NCI-H2196 (cell line): Measurements from ENCODE around the gene WASF2.
"Not testable (repeated sequence)": the region's sequence is repeated elsewhere in the genome, so short reads cannot be mapped to it uniquely, and the experiment has no call there.

ENCODE experiments used
- DNase-seq: peaks from one replicate; lab custom pipeline; 2025; ENCODE audit not compliant: unreplicated experiment; lab: John Stamatoyannopoulos, UW

WASF2 gene

DNA sequence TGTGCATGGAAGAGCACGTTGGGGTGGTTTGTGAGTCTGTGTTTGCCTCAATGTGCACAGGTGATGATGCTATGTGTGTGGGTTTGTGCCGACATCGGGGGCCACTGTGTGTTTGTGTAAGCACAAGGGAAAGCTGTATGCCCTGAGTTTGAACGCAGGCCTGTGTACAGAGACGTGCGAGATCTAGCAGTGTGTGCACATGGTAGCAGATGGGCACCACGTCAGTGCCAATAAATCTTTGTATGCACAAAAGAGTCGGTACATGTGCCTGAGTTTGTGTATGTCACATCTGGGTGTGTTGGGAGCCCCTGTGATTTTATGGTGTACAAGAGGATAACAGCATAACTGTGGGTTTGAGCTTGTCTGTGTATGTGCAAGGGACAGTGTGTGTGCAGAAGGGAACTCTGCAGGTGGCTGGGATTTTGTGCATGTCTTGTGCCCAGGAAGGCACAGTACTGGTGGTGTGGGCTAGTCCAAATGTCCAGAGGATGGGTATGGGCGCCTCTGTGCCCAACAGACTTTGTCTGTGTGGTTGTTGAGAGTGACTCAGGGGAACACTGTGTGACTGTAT is 32.0 kb upstream of the WASF2 start:
- no peak for DNase-seq

DNA sequence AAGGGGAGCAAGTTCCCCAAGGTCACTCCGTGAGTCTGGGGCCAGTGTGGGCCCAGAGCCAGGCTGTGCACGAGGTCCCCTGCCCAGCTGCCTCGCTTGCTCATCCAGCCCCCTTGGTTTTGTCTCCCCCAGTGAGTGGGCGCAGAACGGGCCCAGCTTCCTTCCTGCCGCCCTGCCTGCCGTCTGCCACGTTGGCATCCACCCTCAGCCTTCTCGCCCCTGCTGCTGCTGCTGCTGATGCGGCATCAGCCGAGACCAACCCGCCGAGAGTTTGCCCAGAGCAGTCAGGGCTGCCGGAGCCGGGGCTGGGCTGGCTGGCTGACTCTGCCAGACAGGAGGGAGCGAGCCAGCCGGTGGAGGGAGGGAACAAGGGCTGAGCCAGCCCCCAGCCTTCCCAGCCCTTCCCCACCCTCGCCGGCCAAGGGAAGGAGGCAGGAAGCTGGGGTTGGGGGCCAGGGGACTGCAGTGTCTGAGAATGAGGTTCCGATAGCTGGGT is 31.4 kb upstream of the WASF2 start:
- no peak for DNase-seq

DNA sequence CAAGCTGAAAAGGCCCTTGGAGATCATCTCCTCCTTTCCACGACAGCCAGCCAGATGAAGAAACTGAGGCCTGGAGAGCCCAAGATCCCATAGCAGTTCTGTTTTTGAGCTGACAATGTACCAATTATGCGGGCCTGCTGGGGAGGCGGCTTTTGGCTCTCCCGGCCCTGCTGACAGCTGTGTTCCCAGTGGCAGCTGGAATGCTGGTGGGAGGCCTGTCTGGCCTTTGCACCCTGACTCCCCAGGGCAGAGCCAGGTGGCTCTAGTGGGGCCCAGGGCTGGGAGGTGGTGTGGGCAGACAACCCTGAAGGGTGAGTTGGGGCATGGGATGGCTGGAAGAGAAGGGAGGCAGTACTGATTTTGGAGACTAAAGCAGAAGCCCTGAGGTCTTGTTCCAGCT is 30.7 kb upstream of the WASF2 start:
- DNase-seq: no peak

DNA sequence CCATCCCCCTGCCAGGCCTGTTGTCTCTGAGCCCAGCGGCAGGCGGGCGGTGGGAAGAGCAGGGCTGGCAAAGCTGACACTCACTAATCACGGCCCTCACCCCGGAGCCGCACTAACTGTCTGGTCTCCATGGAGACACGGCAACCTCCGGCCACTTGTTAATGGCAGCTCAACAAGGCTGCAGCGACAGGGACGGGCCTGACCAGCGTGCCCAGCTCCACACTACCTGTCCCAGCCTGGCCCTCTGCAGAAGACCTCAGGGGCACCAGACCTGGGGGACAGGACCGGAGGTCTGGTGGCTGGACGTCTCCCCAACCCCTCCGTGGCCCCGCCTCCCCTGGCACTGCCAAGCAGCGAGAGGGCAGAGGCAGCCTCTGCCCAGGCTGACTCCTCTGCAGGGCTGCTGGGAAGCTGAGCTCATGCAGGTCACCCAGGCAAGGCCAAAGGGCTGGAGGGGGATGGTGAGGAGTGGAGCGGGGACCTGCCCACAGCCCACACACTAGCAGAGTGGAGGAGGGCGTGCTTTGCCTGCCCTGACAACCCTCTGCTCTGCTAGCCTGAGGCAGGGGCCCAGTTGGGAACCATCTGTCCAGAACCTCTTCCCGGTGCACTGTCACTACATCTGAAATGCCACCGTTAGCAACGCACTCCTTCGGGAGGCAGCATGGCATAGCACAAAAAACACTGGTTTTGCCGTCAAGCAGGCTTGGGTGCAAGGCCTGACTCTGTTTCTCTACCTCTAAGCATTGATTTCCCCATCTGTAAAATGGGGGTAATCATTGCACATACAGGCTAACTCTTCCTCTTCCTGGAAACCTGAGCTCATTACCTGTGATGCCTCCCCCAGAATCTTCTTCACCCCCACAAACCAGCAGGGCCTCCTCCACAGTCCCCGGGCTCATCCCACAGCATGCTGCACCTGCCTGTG is 29.6 kb upstream of the WASF2 start:
- peak; percentile 85 for DNase-seq

DNA sequence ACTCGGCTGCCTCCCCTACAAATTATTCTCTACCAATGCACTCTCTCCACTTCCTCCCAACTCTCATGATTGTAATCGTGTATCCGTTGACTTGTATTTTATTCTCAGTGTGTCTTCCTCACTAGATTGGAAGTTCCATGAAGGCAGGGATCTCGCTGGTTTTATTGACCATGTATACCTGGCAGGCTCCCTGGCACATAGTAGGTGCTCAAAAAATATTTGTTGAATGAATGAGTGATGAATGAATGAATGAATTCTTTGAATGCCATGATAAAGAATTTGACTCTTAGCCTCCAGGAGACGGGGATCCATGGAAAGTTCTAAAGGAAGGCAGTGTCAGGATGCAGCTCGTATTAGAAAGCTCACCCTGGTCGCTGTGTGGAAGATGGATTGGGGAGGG is 28.8 kb upstream of the WASF2 start:
- no peak for DNase-seq

DNA sequence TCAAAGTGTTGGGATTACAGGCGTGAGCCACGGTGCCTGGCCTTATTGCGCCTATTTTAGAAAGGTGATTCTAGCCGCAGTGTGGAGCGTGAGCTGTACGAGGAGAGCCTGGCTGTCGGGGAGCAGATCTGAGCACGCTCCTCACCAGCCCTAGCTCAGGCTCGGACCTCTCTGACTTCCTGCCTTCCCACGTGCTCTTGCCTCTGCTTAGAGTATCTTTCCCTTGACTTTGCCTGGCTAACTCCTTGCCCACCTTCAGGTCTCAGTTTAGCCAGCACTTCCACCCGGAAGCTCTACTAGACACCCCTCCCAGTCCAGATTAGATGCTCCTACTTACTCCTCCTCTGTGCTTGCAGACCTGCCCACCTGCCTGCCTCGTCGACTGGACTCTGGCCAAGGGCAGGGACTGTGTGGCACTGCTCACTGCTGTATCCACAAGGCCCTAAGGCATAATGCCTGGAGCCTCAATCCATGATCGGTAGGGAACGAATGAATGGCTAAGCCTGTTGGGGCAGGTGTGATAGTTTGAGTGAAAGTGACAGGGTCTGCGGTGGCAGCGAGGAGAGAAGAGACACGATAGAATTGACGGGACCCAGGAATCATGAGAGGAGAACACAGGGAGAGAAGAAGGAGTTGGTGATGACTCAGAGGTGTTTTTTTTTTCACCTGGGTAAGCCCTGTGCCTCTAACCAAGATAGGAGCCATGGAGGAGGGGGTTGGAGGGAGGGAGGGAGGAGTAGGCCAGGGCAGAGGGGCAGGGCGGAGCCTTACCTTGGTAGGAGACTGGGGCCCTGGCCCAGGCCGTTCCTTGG is 28.1 kb upstream of the WASF2 start:
- DNase-seq: peak; percentile 63

DNA sequence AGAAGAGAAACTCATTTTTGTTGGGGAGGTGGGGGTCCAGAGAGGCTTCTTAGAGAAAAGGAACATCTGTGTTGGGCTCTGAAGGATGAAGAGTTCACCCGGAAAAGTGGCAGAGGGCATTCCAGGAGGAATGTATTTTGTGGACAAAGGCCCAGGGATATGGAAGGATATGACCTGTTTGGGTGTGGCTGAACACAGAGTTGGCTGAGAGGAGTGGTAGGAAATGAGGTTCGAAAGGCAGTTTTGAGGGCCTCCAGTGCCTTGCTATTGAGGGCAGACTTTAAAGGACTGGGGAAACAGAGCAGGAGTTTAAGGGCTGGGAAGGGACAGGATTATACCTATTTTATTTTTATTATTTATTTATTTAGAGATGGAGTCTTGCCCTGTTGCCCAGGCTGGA is 27.3 kb upstream of the WASF2 start:
- DNase-seq: no peak

DNA sequence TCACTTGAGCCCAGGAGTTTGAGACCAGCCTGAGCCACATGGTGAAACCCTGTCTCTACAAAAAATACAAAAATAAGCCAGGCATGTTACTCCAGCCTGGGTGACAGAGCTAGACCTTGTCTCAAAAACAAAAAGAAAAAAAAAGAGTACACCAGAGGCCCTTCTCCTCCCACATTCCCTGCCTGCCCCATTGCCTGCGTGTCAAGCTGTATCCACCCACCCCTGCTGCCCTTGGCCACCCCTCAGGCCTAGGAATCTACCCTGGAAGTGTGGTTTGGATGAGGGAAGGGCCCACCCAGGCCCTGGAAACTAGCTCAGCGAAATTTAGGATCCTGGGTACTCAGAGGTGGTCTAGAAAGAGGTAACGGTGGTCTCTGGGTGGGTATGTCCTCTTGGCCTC is 25.7 kb upstream of the WASF2 start:
- DNase-seq: no peak

DNA sequence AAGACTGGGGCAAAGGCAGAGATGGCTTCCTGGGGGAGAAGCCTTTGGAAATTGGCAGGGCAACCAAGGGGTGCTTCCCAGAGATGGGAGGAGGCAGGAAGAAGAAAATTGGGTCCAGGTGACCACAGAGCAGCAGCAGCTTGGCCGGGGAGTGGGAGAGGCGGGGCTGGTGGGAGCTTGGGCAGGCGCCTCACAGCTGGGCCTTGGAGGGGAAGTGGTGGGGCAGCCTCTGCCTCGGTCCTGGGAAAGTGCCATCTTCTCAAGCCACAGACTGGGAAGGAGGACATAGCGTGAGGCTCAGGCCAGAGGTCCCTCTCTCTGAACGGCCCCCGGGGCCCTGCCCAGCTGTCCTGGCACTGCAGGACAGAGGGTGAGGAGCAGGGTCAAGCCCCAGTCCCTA is 24.0 kb upstream of the WASF2 start:
- DNase-seq: no peak

DNA sequence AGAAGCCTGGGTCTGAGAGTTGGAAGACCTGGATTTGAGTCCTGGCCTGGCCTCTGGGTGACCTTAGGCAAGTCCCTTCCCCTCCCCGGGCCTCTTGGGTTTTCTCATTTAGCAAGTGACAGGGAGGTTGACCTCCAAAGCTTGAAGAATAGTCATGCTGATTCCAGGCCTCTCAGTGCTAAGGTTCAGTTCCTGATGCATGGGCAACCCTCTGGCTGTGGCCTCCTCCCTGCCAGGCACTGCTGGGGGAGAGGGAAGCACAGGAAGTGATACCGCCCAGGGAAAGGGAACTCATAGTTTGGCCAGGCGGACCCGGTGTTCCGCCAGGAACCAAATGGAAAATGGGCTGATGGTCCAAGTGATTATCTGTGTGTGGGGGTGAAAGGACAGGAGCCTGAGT is 23.6 kb upstream of the WASF2 start:
- no peak for DNase-seq

DNA sequence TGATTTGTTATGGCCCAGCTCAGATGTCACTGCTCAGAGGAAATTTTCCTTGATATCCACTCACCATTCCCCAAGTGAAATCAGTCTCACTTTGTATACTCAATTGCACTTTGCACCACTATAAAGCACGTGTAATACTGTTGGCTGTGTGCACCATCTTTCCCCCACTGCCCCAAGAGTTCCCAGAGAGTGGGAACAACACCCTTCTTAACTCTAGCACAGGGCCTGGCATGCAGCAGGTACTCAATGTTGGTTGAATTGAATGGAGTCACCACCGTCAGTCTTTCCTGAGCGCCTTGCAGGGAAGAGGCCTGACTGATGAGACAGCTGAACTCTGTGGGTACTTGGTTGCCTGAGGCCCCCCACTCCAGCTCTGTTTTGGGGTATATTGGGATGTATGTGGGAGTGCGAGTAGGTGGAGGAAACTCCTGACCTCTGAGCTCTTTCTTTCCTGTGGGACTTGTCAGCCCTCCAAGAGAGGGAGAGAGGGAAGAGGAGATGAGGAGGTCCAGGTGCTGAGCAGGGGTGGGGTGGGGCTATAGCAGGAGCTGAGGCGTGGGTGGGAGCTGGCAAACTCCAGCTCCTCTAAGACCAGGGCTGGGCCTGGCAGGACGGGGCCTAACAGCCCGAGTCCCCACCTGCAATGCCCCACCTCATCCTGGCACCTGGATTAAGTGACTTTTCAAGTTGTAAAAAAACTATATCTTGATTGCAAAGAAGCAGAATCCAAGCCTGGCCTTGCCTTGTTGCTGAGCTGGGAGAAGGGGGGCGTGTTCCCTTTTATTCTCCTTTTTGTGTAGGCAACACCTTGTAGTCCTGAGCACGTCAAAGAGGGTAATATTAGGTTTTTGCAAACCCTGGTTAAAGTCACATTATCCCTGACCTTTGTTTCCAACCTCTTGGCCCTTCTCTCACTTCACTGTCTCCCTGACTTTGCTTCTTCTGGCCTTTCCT is 19.4 kb upstream of the WASF2 start:
- no peak for DNase-seq

DNA sequence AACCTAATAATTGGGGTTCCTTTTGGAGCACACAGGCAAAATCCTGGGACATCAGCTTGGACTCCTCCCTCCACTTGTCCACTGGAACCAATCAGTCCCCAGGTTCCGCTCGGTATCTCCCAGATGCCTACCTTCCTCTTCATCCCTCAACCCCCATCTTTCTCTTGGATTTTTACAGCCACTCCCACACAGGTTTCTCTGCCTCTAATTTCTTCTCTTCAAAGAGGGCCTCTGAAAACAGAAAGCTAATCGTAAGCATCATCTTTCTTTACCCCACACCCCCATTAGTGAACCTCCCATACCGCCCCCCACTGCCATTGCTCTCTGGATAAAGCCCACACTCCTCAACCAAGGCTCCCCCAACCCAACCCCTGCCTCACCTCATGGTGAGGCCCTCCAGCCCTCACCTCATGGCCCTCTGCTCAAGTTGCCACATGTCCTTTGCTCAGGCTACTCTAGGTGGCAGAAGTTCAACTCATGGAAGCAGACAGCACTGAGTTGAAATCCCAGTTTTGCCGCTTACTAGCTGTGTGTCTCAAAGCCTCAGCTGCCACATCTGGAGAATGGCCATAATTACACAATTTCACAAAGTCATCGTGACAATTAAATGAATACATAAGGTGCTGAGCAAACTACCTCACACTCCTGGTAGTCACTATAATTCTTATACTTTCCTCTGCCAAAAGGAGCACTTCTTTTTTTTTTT is 18.1 kb upstream of the WASF2 start:
- no peak for DNase-seq

DNA sequence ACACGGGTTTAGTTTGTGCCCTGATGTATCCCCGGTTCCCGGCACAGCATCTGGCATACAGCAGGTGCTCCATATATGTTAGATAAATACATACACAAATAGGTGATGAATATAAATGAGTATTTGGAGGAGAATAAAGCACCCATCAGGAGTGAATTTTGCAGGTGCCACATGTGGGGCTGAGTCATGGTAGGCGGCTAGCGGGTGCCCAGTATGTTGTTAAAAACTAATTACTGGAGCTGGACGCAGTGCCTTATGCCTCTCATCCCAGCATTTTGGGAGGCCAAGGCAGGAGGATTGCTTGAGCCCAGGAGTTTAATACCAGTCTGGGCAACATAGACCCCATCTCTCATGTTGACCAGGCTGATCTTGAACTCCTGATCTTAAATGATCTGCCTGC is 16.7 kb upstream of the WASF2 start:
- DNase-seq: no peak

DNA sequence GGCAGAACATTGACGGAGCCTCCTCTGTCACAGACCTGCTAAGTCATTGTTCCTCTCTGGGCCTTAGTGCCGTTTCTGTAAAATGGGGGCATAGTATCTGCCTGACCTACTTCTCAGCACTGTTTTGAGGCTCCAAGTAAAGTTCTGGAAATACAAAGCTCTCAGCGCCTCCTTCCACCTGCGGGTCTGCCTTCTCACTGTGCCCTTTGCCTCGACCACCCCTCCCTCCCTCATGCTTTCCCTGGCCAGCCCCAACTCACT is 15.4 kb upstream of the WASF2 start:
- no peak for DNase-seq

DNA sequence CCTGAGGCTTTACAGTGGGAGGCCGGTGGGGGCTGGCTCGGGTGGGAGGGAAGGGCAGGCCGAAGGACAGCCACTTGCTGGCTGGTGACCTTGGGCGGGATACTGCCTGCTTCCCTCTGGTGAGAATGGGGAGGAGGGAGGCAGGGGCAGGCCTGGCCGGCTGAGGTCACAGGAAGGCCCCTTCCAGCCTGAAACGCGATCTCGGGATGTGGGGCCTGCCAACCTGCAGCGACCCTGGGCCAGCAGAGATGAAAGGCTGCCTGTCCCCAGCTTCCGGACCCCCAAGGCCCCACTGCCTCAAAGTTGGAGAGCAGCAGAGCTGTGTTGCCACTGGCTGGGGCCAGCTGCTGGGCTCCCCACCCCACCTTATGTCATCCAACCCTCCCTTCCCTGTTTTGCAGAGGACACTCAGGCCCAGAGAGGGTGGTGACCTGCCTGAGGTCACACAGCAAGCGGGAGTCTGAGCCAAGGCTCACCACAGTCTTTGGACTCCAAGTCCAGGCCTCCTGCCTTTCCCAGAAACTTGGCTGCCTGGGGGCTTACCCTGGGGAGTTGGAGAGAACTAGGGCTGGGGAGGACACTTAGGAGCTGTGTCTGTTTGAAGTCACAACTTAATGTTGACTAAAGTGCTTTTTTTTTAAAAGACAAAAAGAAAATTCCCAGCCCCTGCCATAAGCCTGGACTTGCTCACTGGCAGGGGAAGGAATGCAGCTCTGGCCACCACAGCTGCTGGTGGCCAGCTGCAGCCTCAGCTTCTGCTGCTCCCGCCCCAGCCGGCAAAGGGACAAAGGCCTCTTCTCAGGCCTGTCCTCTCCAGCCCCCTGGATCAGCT is 14.8 kb upstream of the WASF2 start:
- no peak for DNase-seq

DNA sequence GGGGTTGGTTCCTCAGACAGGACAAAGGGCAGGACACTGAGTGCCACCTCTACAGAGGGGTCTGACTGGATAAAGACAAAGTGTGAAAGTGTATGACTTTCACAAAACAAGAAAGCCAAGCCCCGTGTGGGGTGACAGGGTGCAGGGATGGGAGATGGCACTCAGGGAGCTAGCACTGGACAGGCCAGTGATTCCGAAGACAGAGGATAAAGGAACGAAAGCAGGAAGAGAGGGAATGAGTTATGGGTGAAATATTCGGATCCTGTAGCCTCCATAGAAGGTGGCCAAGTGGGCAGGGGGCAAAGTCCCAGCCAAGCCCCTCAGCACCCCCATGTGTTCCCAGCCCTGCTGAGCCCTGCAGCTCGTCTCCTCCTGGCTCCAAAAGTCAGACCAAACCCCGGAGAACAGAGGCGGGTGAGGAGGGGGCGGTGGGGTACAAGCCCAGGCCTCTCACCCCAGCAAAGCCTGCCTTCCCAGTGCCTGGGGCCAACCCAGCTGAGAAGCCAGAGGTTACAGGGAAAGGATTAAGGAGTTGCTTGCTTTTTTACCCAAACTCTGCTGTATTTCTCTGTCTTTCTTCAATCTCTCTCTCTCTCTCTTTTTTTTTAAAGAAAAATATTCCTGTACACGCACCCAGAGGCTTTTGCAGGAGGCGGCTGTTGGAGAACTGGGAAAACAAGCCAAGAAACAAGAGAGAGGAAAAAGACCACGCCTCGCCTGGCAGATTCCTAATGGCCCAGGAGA is 14.0 kb upstream of the WASF2 start:
- DNase-seq: no peak

DNA sequence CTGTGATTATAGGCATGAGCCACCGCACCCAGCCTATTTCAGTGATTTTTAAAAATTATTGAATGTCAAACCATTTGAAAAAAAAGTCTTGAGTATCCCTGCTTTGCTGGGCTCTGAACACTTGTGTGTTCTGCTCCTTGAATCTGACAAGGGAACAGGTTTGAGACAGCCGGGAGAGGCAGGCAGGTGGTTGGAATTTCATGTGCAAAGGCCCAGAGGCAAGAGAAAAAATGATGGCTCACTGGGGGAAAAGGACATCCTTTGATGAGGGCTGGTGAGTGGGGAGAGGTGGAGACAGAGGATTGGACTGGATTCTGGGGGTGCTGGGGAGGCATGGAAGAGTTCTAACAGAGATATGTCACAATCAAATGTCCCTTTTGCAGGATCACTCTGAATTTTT is 13.1 kb upstream of the WASF2 start:
- DNase-seq: no peak

DNA sequence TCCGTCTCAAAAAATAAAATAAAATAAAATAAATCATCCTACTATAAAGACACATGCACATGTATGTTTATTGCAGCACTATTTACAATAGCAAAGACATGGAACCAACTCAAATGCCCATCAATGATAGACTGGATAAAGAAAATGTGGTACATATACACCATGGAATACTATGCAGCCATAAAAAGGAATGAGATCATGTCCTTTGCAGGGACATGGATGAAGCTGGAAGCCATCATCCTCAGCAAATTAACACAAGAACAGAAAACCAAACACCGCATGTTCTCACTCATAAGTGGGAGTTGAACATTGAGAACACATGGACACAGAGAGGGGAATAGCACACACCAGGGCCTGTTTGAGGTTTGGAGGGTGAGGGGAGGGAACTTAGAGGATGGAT is 11.2 kb upstream of the WASF2 start:
- not testable (repeated sequence) for DNase-seq

DNA sequence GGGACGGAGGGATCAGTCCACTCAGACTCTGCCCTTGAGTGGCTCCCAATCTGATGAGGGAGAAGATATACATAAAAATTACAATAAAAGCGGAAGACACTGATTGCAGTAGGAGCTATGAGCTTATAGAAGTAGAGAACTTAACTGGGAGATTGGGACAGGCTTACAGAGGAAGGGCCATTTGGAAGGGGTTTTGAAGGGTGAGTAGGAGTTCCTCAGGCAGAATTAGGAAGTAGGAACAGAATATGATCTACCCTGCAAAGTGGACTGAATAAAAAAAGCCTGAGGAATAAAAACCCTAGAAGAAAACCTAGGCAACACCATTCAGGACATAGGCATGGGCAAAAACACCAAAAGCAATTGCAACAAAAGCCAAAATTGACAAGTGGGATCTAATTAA is 9.2 kb upstream of the WASF2 start:
- no peak for DNase-seq
